Vagina (tissue), 2 donors: Measurements from ENCODE around the gene TBC1D30. TPM values are rescaled to one million over a fixed set of nuclear protein-coding genes. Genes with fewer than 3 reads are reported as not detected.
A peak's percentile ranks its signal among the peaks of the same experiment; 100 is the strongest.

ENCODE experiments used
- DNase-seq, 2 donors: peaks; one replicate each; pipeline ENCODE4 v3.0.0-alpha.2; 2017; ENCODE audit errors: extremely low spot score in 2 of 2
- H3K27ac ChIP-seq: fragments of 200-600 bp; sonication (generic); one replicate; pipeline ENCODE4 v1.5.1; 2019
- H3K27me3 ChIP-seq: fragments of 200-600 bp; sonication (generic); one replicate; pipeline ENCODE4 v1.5.1; 2019
- H3K36me3 ChIP-seq, 2 donors: fragments of 200-600 bp; sonication (generic); one replicate each; pipeline ENCODE4 v1.5.1; 2017 to 2019
- H3K4me1 ChIP-seq: fragments of 200-600 bp; sonication (generic); one replicate; pipeline ENCODE4 v1.5.1; 2019
- H3K4me3 ChIP-seq, 2 donors: fragments of 200-600 bp; sonication (generic); 1 replicate in 1 of 2; 2 replicates in 1 of 2; pipeline ENCODE4 v1.5.1; 2016 to 2019
- H3K9me3 ChIP-seq: fragments of 200-600 bp; sonication (generic); one replicate; pipeline ENCODE4 v1.5.1; 2019
- POLR2A ChIP-seq, 2 donors: fragments of 450-650 bp; IDR thresholded peaks; one replicate each; pipeline ENCODE4 v1.6.1; 2017; ENCODE audit warnings: antibody characterized with exemption in 2 of 2, mild to moderate bottlenecking in 2 of 2, moderate library complexity in 2 of 2
- POLR2AphosphoS5 ChIP-seq, 2 donors: sonication (generic); formaldehyde crosslinking; IDR thresholded peaks; one replicate each; pipeline ENCODE4 v1.9.0; 2017; ENCODE audit warnings: antibody characterized with exemption in 2 of 2, mild to moderate bottlenecking in 2 of 2, low read depth in 1 of 2; ENCODE audit not compliant: insufficient read depth in 1 of 2
- intact Hi-C: fragments of 100-400 bp; cut with DNase I; formaldehyde crosslinking; loops from one replicate; pipeline ENCODE4 v1.15.1; 2023
- total RNA-seq: library from RNA; depleted of rRNA; stranded (reverse); fragments of >200 nt; gene quantifications from one replicate; pipeline ENCODE4 v1.2.3, GENCODE V29; 2016
- TF ChIP-seq, protein P1 (sequence below), 3 experiments: fragments of 450-650 bp in 2 of 3; fragments of 200-600 bp in 1 of 3; sonication (generic) in 1 of 3; IDR thresholded peaks; one replicate each; pipeline ENCODE4 v1.5.1; 2017 to 2019; ENCODE audit warnings: antibody characterized with exemption in 3 of 3, mild to moderate bottlenecking in 2 of 3, moderate library complexity in 2 of 3

The TBC1D30 gene
- total RNA-seq, 1 donor from 2014 or later = 3.9 TPM

DNA sequence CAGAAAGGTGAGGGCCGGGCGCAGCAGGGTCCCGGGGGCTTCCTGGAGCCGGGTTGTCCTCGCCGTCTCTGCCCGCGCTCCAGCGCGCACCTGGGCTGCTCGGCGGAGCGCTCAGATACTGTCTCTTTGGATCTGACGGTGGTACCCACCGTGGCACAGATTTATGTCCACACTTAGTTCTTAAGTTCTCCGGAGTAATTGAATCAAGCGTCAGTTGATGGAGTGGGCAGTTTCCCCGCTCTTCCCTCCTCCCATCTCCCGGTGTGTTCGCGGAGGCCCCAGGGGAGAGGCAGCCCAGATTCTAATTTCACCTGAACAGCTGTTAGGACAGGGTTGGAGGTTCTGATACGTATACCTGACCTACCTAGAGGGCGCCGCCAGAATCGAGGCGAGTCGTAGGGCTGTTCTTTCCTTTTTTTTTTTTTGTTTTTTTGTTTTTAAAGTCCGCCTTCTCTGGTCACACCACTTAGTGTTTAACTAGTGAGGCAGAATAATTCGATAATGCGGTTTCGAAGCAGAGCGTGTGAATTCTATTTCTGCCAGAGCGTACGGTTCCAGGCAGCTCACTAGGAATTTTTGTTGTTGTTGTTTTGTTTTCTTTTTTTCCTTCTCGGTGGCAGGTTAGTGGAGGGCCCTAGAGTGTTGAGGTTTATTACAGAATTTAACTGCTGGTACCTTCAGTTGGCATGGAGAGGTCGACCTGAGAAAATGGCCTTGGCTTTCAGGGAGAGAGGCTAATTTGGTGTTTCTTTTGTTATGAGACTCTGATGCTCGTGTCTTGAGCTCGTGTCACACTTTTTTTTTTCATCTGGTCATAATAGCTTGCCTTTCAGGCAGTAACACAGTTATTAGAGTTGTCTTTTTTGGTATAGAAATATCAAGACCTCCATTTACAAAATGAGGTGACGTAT lies 42.9 kb upstream of the TBC1D30 start:
- H3K9me3 ChIP-seq = no peaks in the 10 kb centered on the region
- TF ChIP-seq POLR2AphosphoS5 (IDR thresholded peaks at IDR 0.05; ENCODE audit: insufficient read depth in 1 of 2, low read depth in 1 of 2) (no peak), POLR2A (IDR thresholded peaks at IDR 0.05) (no peak)
- TF ChIP-seq, protein P1, sequence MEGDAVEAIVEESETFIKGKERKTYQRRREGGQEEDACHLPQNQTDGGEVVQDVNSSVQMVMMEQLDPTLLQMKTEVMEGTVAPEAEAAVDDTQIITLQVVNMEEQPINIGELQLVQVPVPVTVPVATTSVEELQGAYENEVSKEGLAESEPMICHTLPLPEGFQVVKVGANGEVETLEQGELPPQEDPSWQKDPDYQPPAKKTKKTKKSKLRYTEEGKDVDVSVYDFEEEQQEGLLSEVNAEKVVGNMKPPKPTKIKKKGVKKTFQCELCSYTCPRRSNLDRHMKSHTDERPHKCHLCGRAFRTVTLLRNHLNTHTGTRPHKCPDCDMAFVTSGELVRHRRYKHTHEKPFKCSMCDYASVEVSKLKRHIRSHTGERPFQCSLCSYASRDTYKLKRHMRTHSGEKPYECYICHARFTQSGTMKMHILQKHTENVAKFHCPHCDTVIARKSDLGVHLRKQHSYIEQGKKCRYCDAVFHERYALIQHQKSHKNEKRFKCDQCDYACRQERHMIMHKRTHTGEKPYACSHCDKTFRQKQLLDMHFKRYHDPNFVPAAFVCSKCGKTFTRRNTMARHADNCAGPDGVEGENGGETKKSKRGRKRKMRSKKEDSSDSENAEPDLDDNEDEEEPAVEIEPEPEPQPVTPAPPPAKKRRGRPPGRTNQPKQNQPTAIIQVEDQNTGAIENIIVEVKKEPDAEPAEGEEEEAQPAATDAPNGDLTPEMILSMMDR (IDR thresholded peaks at IDR 0.05) = no peak
- H3K36me3 ChIP-seq = no peaks in the 10 kb centered on the region
- peaks cover 17% of the 10 kb centered on the region for H3K4me1 ChIP-seq
- intact Hi-C loops = no loop called here
- H3K4me3 ChIP-seq = peak overlapping the region; percentile 45 to 52
- no peaks in the 10 kb centered on the region for H3K27me3 ChIP-seq
- peak overlapping the region; percentile 46 for H3K27ac ChIP-seq
- DNase-seq = no peak

- intact Hi-C loops = no loop called here
- no peaks in the 10 kb centered on the region for H3K27me3 ChIP-seq
- no peak overlapping the region for H3K27ac ChIP-seq
Measured at GRCh38 chr12:64782191-64782876, 42.1 kb upstream of the TBC1D30 start.

GRCh38 chr12:64785838-64786237 lies 38.6 kb upstream of the TBC1D30 start:
- H3K27ac ChIP-seq = no peak overlapping the region
- no peaks in the 10 kb centered on the region for H3K36me3 ChIP-seq
- no peaks in the 10 kb centered on the region for H3K27me3 ChIP-seq
- no peak for DNase-seq
- intact Hi-C loops = no loop called here
- no peak overlapping the region for H3K4me3 ChIP-seq
- H3K4me1 ChIP-seq = peaks cover 11% of the 10 kb centered on the region
- H3K9me3 ChIP-seq = no peaks in the 10 kb centered on the region
- TF ChIP-seq POLR2A (IDR thresholded peaks at IDR 0.05) (no peak), POLR2AphosphoS5 (IDR thresholded peaks at IDR 0.05; ENCODE audit: insufficient read depth in 1 of 2, low read depth in 1 of 2) (no peak)
- TF ChIP-seq, protein P1 (IDR thresholded peaks at IDR 0.05) = no peak

More at GRCh38 chr12:64782191-64782876, 42.1 kb upstream of the TBC1D30 start:
- no peaks in the 10 kb centered on the region for H3K9me3 ChIP-seq
- no peak for DNase-seq
- H3K4me3 ChIP-seq = peak overlapping the region in 1 of 2 donors; percentile 45
- H3K4me1 ChIP-seq = peaks cover 17% of the 10 kb centered on the region
- TF ChIP-seq POLR2AphosphoS5 (IDR thresholded peaks at IDR 0.05; ENCODE audit: insufficient read depth in 1 of 2, low read depth in 1 of 2) (peak in 1 of 2 donors; percentile 34), POLR2A (IDR thresholded peaks at IDR 0.05) (no peak)
- H3K36me3 ChIP-seq = no peaks in the 10 kb centered on the region

DNA sequence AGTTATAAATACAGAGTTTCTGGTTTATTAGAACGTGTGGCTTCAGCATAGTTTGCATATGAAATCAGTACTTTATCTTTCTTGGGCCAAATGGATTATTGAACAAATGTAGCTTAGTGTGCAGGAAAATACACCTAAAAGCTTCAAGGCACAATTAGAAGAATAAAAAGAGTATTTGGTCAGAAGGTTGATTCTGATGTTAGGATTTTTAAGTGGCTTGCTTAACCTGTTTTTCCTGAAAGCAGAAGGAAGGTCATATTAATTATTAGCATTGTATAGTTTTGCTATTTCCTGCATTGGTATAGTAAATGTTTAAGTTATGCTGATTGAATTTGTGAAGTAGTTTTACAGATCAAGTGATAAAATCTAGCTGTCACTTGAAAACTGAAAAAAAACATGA lies 34.3 kb upstream of the TBC1D30 start:
- Histone ChIP-seq H3K27me3 (no peaks in the 10 kb centered on the region), H3K4me3 (no peak overlapping the region), H3K4me1 (no peaks in the 10 kb centered on the region), H3K27ac (no peak overlapping the region), H3K36me3 (no peaks in the 10 kb centered on the region), H3K9me3 (no peaks in the 10 kb centered on the region)
- TF ChIP-seq POLR2AphosphoS5 (IDR thresholded peaks at IDR 0.05; ENCODE audit: insufficient read depth in 1 of 2, low read depth in 1 of 2) (no peak), POLR2A (IDR thresholded peaks at IDR 0.05) (no peak)
- TF ChIP-seq, protein P1 (IDR thresholded peaks at IDR 0.05) = no peak
- DNase-seq = no peak
- intact Hi-C loops = no loop called here

DNA sequence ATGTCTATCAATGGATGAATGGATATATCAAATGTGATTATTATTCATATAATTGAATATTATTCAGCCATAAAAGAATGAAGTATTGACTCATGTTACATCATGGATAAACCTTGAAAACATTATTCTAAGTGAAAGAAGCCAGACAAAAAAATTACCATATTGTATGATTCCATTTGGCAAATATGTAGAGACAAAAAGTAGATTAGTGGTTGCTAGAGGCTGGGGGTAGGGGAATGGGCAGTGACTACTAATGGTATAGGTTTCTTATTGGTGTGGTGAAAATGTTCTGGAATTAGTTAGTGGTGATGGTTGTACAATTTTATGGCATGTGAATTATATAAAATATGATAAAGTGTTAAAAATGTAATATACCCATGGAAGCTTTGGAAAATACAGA lies 33.4 kb upstream of the TBC1D30 start:
- no peaks in the 10 kb centered on the region for H3K9me3 ChIP-seq
- TF ChIP-seq POLR2AphosphoS5 (IDR thresholded peaks at IDR 0.05; ENCODE audit: insufficient read depth in 1 of 2, low read depth in 1 of 2) (no peak), POLR2A (IDR thresholded peaks at IDR 0.05) (no peak)
- TF ChIP-seq, protein P1 (IDR thresholded peaks at IDR 0.05) = no peak
- no peak for DNase-seq
- H3K4me3 ChIP-seq = no peak overlapping the region
- no peaks in the 10 kb centered on the region for H3K27me3 ChIP-seq
- intact Hi-C loops = no loop called here
- H3K36me3 ChIP-seq = no peaks in the 10 kb centered on the region
- no peaks in the 10 kb centered on the region for H3K4me1 ChIP-seq
- H3K27ac ChIP-seq = no peak overlapping the region
